Loucy (cell line): ENCODE results near the gene ZDHHC14.

Source experiments
- H2AFZ ChIP-seq: fragments of 200-600 bp; sonication (generic); 2 replicates; pipeline ENCODE4 v1.6.0; 2016; ENCODE audit warnings: antibody characterized with exemption, mild to moderate bottlenecking, low read length, moderate library complexity
- H3F3A ChIP-seq: fragments of 200-600 bp; 2 replicates; pipeline ENCODE4 v1.6.0; 2016; ENCODE audit warnings: antibody characterized with exemption, low read depth, mild to moderate bottlenecking
- H3K27me3 ChIP-seq: fragments of 200-600 bp; sonication (generic); 2 replicates; pipeline ENCODE4 v1.6.1; 2014; ENCODE audit warnings: low read length, mild to moderate bottlenecking; ENCODE audit not compliant: insufficient read depth, poor library complexity, severe bottlenecking
- H3K36me3 ChIP-seq: fragments of 200-600 bp; sonication (generic); 2 replicates; pipeline ENCODE4 v1.6.1; 2016; ENCODE audit warnings: low read length; ENCODE audit not compliant: insufficient read depth
- H3K4me1 ChIP-seq: fragments of 200-600 bp; sonication (generic); 2 replicates; pipeline ENCODE4 v1.5.1; 2014; ENCODE audit warnings: low read length, mild to moderate bottlenecking; ENCODE audit not compliant: insufficient read depth, poor library complexity, severe bottlenecking
- H3K4me2 ChIP-seq: fragments of 200-600 bp; sonication (generic); 2 replicates; pipeline ENCODE4 v1.6.0; 2014; ENCODE audit warnings: antibody characterized with exemption, low read length, low read depth, mild to moderate bottlenecking; ENCODE audit not compliant: poor library complexity, severe bottlenecking
- H3K4me3 ChIP-seq: fragments of 200-600 bp; sonication (generic); 2 replicates; pipeline ENCODE4 v1.5.1; 2014; ENCODE audit warnings: low read length, mild to moderate bottlenecking, mixed read lengths; ENCODE audit not compliant: poor library complexity, severe bottlenecking
- H3K79me2 ChIP-seq: fragments of 200-600 bp; sonication (generic); 2 replicates; pipeline ENCODE4 v1.6.1; 2014; ENCODE audit warnings: low read length; ENCODE audit not compliant: insufficient read depth
- H3K9ac ChIP-seq: fragments of 200-600 bp; sonication (generic); 2 replicates; pipeline ENCODE4 v1.6.0; 2014; ENCODE audit warnings: mild to moderate bottlenecking, low read depth, low read length, moderate library complexity; ENCODE audit not compliant: poor library complexity, severe bottlenecking
- H3K9me2 ChIP-seq: fragments of 200-600 bp; sonication (generic); replicated peaks from 2 replicates; pipeline ENCODE4 v1.6.1; 2016; ENCODE audit warnings: low read depth, low read length, mixed read lengths
- H3K9me3 ChIP-seq: fragments of 200-600 bp; sonication (generic); 2 replicates; pipeline ENCODE4 v1.6.1; 2014; ENCODE audit warnings: mild to moderate bottlenecking, antibody characterized with exemption, low read length, low read depth; ENCODE audit not compliant: insufficient read depth
- H4K20me1 ChIP-seq: fragments of 200-600 bp; sonication (generic); 2 replicates; pipeline ENCODE4 v1.6.0; 2014; ENCODE audit warnings: antibody characterized with exemption, low read length, mild to moderate bottlenecking; ENCODE audit not compliant: insufficient read depth, poor library complexity, severe bottlenecking
- EZH2phosphoT487 ChIP-seq: fragments of 200-600 bp; IDR thresholded peaks from 2 replicates; pipeline ENCODE4 v1.6.1; 2018; ENCODE audit warnings: antibody characterized with exemption, mild to moderate bottlenecking, moderate library complexity, borderline replicate concordance
- TF ChIP-seq, protein P1 (sequence below): fragments of 200-600 bp; sonication (generic); conservative IDR thresholded peaks from 2 replicates; pipeline ENCODE4 v1.5.1; 2014; ENCODE audit warnings: mild to moderate bottlenecking, antibody characterized with exemption, low read length

ZDHHC14 gene

DNA sequence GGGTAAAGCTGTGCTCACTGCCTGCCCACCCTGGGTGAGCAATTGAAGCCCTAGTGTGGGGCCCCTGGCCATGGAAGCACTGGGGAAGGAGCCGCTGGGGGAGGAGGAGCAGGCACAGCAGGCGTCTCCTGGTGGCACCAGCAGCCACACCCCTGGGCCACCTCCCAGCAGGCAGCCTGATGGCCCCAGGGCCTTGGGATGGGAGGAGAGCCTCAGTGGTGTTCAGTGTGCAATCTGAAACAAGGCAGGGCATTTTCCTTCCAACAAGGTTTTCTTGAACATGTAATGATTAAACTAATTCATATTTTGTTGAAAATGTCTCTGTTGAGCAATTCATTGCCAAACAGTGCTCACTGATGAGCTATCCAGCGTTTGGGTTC lies 151.0 kb downstream of the ZDHHC14 start:
- Histone ChIP-seq H4K20me1 (no peaks in the 10 kb centered on the region), H3K4me2 (no peak overlapping the region), H3K9ac (no peak overlapping the region), H3K4me3 (no peak overlapping the region), H3K9me3 (no peaks in the 10 kb centered on the region), H3K79me2 (no peaks in the 10 kb centered on the region), H3F3A (no peaks in the 10 kb centered on the region), H3K36me3 (no peaks in the 10 kb centered on the region), H3K27me3 (no peaks in the 10 kb centered on the region), H2AFZ (no peak overlapping the region), H3K4me1 (peaks cover 33% of the 10 kb centered on the region), H3K9me2 (no peaks in the 10 kb centered on the region)
- TF ChIP-seq EZH2phosphoT487 = no peak
- TF ChIP-seq, protein P1, sequence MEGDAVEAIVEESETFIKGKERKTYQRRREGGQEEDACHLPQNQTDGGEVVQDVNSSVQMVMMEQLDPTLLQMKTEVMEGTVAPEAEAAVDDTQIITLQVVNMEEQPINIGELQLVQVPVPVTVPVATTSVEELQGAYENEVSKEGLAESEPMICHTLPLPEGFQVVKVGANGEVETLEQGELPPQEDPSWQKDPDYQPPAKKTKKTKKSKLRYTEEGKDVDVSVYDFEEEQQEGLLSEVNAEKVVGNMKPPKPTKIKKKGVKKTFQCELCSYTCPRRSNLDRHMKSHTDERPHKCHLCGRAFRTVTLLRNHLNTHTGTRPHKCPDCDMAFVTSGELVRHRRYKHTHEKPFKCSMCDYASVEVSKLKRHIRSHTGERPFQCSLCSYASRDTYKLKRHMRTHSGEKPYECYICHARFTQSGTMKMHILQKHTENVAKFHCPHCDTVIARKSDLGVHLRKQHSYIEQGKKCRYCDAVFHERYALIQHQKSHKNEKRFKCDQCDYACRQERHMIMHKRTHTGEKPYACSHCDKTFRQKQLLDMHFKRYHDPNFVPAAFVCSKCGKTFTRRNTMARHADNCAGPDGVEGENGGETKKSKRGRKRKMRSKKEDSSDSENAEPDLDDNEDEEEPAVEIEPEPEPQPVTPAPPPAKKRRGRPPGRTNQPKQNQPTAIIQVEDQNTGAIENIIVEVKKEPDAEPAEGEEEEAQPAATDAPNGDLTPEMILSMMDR = no peak

- Histone ChIP-seq H3K9me3 (no peaks in the 10 kb centered on the region), H3K9me2 (no peaks in the 10 kb centered on the region), H3K4me2 (no peak overlapping the region), H3K4me3 (no peak overlapping the region), H4K20me1 (no peaks in the 10 kb centered on the region), H3F3A (no peaks in the 10 kb centered on the region), H2AFZ (no peak overlapping the region), H3K79me2 (no peaks in the 10 kb centered on the region), H3K27me3 (no peaks in the 10 kb centered on the region), H3K4me1 (peaks cover 25% of the 10 kb centered on the region), H3K9ac (no peak overlapping the region), H3K36me3 (no peaks in the 10 kb centered on the region)
- TF ChIP-seq EZH2phosphoT487 = no peak
- TF ChIP-seq, protein P1 = no peak
Observed at GRCh38 chr6:157533048-157533871, 152.3 kb downstream of the ZDHHC14 start.

DNA sequence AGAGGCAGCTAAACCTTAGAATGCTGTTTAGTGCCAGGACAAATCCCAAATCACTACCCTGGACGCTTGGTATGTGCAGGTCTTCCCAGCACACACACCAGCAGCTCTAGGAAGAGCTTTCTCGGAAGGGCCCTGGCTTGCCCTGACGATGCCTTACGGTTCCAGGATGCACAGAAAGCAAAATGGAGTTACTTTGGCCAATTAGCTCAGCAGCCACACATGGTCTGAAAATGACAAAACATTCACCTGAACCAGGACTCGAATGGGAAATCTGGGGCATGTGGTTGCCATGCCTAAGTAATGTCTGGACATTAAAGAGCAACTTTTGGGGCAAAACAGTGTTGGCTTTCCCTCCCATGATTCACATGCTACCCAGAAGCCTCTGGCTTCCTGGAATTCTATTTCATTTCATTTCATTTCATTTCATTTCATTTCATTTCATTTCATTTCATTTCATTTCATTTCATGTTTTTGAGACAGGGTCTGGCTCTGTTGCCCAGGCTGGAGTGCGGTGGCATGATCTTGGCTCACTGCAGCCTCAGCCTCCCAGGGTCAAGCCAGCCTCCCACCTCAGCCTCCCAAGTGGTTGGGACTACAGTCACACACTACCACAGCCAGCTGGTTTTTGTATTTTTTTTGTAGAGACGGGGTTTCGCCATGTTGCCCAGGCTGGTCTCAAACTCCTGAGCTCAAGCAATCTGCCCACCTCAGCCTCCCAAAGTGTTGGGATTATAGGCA lies 153.3 kb downstream of the ZDHHC14 start:
- Histone ChIP-seq H3K79me2 (no peaks in the 10 kb centered on the region), H3K4me2 (no peak overlapping the region), H3F3A (no peaks in the 10 kb centered on the region), H4K20me1 (no peaks in the 10 kb centered on the region), H3K4me3 (no peak overlapping the region), H2AFZ (no peak overlapping the region), H3K36me3 (no peaks in the 10 kb centered on the region), H3K9me3 (no peaks in the 10 kb centered on the region), H3K4me1 (peaks cover 21% of the 10 kb centered on the region), H3K9ac (no peak overlapping the region), H3K9me2 (no peaks in the 10 kb centered on the region), H3K27me3 (no peaks in the 10 kb centered on the region)
- TF ChIP-seq, protein P1 = no peak
- no peak for TF ChIP-seq EZH2phosphoT487
